Testis (tissue), 3 donors: ENCODE data around the gene NCOA6. TPM values are rescaled to one million over a fixed set of nuclear protein-coding genes. Genes with fewer than 3 reads are reported as not detected.
A peak's percentile ranks its signal among the peaks of the same experiment; 100 is the strongest.

ENCODE experiments used
- DNase-seq: peaks from one replicate; pipeline ENCODE4 v3.0.0-alpha.2; 2019
- H3K27ac ChIP-seq, 2 donors: fragments of 200-600 bp; sonication (generic); one replicate each; pipeline ENCODE4 v1.5.1; 2019
- H3K27me3 ChIP-seq: fragments of 200-600 bp; sonication (generic); one replicate; pipeline ENCODE4 v1.5.1; 2019
- H3K36me3 ChIP-seq: fragments of 200-600 bp; sonication (generic); one replicate; pipeline ENCODE4 v1.5.1; 2017; ENCODE audit warnings: low read depth; ENCODE audit errors: missing control alignments
- H3K4me1 ChIP-seq: fragments of 200-600 bp; sonication (generic); one replicate; pipeline ENCODE4 v1.5.1; 2019
- H3K4me3 ChIP-seq, 2 donors: fragments of 200-600 bp; sonication (generic); one replicate each; pipeline ENCODE4 v1.5.1; 2017 to 2019
- H3K9me3 ChIP-seq: fragments of 200-600 bp; sonication (generic); one replicate; pipeline ENCODE4 v1.5.1; 2017
- POLR2A ChIP-seq: fragments of 450-650 bp; IDR thresholded peaks from one replicate; pipeline ENCODE4 v1.6.1; 2017; ENCODE audit warnings: antibody characterized with exemption, mild to moderate bottlenecking, moderate library complexity
- whole genome bisulfite sequencing, 2 donors: methylation state at CpG; one replicate each; pipeline ENCODE4 v1.1.5; 2018; 5-methylcytosine and 5-hydroxymethylcytosine counted together
- intact Hi-C: fragments of 100-400 bp; cut with DNase I; formaldehyde crosslinking; loops from one replicate; pipeline ENCODE4 v1.15.1; 2023; ENCODE audit warnings: low total_unique reads
- polyA plus RNA-seq: library from polyadenylated mRNA; stranded (reverse); fragments of 350-450 nt; fragmentation: Illumina TruSeq; extraction: RNeasy Lipid Tissue Mini Kit (QIAGEN cat#74804); gene quantifications from one replicate; pipeline ENCODE4 v1.2.3, GENCODE V29; 2014; ENCODE audit warnings: low read depth, low replicate concordance; ENCODE audit not compliant: insufficient read depth
- total RNA-seq, 2 donors: library from RNA; depleted of rRNA; stranded (reverse); fragments of >200 nt; gene quantifications; one replicate each; pipeline ENCODE4 v1.2.3, GENCODE V29; 2016
- TF ChIP-seq, protein P1 (sequence below), 3 experiments: fragments of 450-650 bp in 2 of 3; fragments of 200-600 bp in 1 of 3; sonication (generic) in 1 of 3; IDR thresholded peaks; one replicate each; pipeline ENCODE4 v1.5.1; 2016 to 2019; ENCODE audit warnings: antibody characterized with exemption in 3 of 3, mild to moderate bottlenecking in 2 of 3, moderate library complexity in 1 of 3

NCOA6 gene
- total and polyA plus RNA-seq, 3 donors from 2014 or later: 45.2 to 54.4 (median 48.1) TPM

DNA sequence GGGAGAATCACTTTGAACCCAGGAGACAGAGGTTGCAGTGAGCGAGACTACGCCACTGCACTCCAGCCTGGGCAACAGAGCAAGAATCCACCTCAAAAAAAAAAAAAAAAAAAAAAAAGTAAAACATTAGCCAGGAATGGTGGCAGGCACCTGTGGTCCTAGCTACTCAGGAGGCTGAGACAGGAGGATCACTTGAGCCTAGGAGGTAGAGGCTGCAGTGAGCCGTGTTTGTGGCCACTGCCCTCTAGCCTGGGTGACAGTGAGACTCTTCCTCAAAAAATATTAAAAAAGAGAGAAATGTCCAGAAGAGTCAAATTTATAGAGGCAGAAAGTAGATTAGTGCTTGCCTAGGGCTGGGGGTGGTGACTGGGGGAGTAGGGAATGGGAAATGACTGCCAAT is 141.8 kb downstream of the NCOA6 start:
- Histone ChIP-seq H3K36me3 (no peaks in the 10 kb centered on the region), H3K27ac (no peak overlapping the region), H3K9me3 (no peaks in the 10 kb centered on the region), H3K4me1 (no peaks in the 10 kb centered on the region), H3K27me3 (no peaks in the 10 kb centered on the region), H3K4me3 (no peak overlapping the region)
- no peak for DNase-seq
- intact Hi-C loops: no loop called here
- TF ChIP-seq, protein P1, sequence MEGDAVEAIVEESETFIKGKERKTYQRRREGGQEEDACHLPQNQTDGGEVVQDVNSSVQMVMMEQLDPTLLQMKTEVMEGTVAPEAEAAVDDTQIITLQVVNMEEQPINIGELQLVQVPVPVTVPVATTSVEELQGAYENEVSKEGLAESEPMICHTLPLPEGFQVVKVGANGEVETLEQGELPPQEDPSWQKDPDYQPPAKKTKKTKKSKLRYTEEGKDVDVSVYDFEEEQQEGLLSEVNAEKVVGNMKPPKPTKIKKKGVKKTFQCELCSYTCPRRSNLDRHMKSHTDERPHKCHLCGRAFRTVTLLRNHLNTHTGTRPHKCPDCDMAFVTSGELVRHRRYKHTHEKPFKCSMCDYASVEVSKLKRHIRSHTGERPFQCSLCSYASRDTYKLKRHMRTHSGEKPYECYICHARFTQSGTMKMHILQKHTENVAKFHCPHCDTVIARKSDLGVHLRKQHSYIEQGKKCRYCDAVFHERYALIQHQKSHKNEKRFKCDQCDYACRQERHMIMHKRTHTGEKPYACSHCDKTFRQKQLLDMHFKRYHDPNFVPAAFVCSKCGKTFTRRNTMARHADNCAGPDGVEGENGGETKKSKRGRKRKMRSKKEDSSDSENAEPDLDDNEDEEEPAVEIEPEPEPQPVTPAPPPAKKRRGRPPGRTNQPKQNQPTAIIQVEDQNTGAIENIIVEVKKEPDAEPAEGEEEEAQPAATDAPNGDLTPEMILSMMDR (IDR thresholded peaks at IDR 0.05): no peak
- no peak for TF ChIP-seq POLR2A
- WGBS, 2 donors: 91 to 93% methylated on average over 3 of the region's 3 CpGs

DNA sequence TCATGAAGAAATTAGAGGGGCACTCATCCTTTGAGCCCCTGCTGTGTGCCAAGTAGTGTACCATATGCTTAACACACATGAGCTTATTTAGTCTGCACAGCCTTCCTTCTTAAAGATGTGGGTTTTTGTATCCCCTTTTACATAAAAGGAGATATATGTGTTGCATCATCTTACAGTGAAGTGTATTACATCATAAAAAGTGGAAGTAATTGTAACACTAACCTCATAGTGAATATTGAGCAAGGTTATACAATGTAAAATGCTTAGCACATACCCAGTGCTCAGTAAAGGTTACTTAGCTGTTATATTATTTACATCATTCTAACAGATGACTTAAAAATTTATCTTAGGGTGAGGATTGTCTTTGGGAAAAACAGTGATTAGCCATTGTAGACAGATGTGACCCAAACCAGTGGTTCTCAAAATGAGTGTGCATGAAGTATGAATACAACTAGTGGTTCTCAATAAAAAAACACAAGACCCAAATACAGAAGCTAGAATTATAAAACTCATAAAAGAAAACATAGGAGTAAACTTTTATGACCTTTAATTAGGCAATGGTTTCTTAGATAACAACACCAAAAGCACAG is 144.8 kb downstream of the NCOA6 start:
- no peaks in the 10 kb centered on the region for H3K9me3 ChIP-seq
- no peaks in the 10 kb centered on the region for H3K27me3 ChIP-seq
- H3K4me3 ChIP-seq: no peak overlapping the region
- H3K27ac ChIP-seq: no peak overlapping the region
- no peaks in the 10 kb centered on the region for H3K36me3 ChIP-seq
- intact Hi-C loops: no loop called here
- no peaks in the 10 kb centered on the region for H3K4me1 ChIP-seq
- DNase-seq: no peak
- TF ChIP-seq, protein P1 (IDR thresholded peaks at IDR 0.05): no peak
- TF ChIP-seq POLR2A: no peak

DNA sequence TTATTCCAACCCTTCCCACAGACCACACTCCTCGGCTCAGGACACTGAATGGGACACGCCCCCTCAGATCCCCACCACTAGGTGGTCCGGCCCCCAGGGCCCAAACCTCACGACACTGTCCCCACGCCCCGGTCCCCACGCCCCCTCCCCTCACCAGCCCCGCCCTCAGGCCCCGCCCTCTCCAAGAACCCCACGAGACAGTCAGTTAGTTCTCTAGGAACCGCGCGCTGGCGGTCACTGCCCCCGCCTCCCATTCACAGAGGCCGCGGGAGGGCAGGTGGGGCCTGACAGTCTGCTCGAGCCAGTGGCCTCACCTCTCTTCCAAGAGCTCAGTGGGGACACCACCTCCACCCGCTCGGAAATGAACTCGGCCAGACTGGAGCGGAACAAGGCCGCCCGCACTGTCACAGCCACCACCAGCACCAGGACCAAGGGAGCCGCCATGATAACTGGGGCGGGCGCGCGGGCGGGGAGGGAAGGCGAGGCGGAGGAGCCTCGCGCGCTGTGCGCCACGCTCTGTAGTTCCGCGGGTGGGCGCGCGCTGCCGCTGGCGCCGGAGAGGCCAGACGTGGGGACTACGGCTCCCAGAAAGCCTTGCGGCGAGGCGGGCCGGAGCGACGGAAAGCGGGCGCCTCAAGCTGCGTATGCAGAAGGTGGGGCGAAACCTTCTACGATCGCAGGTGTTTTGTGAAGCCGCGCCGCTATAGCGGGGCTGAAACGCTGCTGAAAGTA is 148.6 kb downstream of the NCOA6 start, which contains the start of gene PIGU:
Gene PIGU, minus strand, starts transcription at position 451 of the 732 bp plus-strand sequence. Its CDS starts 7 bp downstream, at position 444.
- peak within 1 kb of the TSS; percentile 69 to 87 for H3K27ac ChIP-seq
- intact Hi-C loops: no loop called here
- DNase-seq: peak; percentile 97
- no peak for TF ChIP-seq POLR2A
- TF ChIP-seq, protein P1 (IDR thresholded peaks at IDR 0.05): peak; percentile 31 to 43 (median 33)
- H3K36me3 ChIP-seq: no peaks in the 10 kb centered on the region
- no peaks in the 10 kb centered on the region for H3K9me3 ChIP-seq
- peak within 1 kb of the TSS; percentile 79 to 83 for H3K4me3 ChIP-seq
- H3K4me1 ChIP-seq: no peaks in the 10 kb centered on the region
- H3K27me3 ChIP-seq: no peaks in the 10 kb centered on the region
- 0 to 1% methylated on average over 36 to 55 of the region's 64 CpGs for WGBS, 2 donors

DNA sequence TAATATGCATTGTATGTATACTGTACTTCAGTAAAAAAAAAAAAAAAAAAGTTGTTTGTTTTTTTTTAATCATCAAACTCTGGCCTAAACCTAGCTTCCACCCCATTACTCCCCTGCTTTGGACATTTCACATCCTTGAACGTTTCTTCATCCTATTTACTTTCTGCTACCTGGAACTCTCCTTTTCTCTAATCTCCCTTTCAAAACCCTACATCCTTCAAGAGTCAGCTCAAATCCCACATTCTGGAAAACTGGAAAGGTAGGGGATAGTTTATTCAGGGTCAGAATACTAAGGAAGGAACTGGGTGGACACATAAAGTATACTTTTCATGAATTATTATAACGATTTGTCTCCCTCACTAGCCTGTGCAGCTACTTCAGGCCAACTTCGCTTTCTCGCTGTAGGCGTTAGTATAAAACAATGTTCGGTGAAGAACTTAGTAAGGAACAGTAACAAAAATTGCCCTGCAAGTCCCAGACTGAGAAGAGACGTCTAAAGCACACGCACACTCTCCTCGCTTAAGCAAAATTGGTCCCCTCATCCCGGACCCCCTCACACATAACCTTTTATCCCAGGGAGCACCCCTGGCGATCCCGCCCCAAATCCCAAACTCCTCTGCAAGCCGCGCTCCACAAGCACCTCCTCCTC is 149.3 kb downstream of the NCOA6 start:
- Histone ChIP-seq H3K4me3 (peak overlapping the region; percentile 79 to 83), H3K27me3 (no peaks in the 10 kb centered on the region), H3K4me1 (no peaks in the 10 kb centered on the region), H3K9me3 (no peaks in the 10 kb centered on the region), H3K36me3 (no peaks in the 10 kb centered on the region), H3K27ac (peak overlapping the region; percentile 69 to 87)
- no peak for DNase-seq
- TF ChIP-seq POLR2A: no peak
- TF ChIP-seq, protein P1 (IDR thresholded peaks at IDR 0.05): no peak
- intact Hi-C loops: no loop called here
- 0 to 1% methylated on average over 14 of the region's 14 CpGs for WGBS, 2 donors
